Measurements from ENCODE around the gene ATP9B.
A peak's percentile ranks its signal among the peaks of the same experiment; 100 is the strongest.
"Not testable (repeated sequence)": the region's sequence is repeated elsewhere in the genome, so short reads cannot be mapped to it uniquely, and the experiment has no call there.

ATP9B gene

DNA sequence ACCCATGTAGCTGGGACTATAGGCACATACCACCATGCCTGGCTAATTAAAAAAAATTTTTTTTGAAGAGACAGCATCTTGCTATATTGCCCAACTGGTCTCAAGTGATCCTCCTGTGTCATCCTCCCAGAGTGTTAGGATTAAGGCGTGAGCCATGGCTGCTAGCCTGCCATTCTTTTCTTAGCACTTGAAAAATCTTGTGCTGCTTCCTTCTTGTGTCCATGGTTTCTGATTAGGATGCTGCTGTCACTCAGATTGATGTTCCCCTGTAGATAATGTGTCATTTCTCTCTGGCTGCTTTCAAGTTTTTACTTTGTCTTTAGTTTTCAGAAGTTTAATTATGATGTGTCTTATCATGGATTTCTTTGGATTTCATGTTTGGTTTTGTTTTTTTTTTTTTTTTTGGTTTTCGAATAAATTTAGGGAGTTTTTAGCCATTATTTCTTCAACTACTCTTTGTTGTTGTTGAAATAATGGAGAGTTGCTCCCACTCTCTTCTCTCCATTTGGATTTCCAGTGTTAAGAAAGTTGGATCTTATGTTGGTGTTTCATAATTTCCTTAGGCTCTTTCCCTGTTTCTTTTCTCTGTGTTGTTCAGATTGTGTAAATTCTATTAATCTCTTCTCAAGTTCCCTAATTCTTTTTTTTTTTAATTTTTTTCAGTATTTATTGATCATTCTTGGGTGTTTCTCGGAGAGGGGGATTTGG, 2.5 kb downstream of the ATP9B start:
- DNase-seq (ENCODE audit: low read depth): no peak

DNA sequence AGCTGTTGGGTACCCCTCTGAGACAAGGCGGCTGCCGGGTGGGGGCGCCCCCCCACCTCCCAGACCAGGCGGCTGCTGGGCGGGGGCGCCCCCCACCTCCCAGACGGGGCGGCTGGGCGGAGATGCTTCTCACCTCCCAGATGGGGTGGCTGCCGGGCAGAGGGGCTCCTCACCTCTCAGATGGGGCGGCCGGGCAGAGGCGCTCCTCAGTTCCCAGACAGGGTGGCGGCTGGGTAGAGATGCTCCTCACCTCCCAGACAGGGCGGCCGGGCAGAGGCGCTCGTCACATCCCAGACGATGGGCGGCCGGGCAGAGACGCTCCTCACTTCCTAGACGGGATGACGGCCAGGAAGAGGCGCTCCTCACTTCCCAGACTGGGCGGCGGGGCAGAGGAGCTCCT, 3.5 kb downstream of the ATP9B start:
- not testable (repeated sequence) for DNase-seq (ENCODE audit: low read depth)

DNA sequence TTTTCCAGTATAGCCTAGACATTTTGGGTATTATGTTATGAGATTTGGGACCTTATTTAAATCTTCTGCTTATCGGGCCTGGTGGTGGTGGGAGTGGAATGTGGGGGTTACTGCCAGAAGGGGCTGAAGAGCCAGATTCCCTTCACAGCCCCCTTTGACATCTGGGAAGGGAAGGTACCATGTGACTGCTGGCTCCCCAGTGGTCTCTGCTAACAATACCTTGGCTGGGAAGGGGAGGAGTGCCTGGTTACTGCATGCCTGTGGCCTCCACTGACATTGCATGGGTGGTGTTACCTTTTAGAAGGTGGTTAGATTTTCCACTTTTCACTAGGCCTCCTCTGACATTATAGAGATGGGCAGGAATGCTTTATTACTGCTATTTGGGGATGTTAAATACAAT, 8.0 kb downstream of the ATP9B start:
- no peak for DNase-seq (ENCODE audit: low read depth)

DNA sequence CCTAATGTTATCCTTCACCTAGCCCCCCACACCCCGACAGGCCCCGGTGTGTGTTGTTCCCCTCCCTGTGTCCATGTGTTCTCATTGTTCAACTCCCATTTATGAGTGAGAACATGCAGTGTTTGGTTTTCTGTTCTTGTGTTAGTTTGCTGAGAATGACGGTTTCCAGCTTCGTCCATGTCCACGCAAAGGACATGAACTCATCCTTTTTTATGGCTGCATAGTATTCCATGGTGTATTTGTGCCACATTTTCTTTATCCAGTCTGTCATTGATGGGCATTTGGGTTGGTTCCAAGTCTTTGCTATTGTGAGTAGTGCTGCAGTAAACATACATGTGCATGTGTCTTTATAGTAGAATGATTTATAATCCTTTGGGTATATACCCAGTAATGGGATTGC, 9.6 kb downstream of the ATP9B start:
- not testable (repeated sequence) for DNase-seq (ENCODE audit: low read depth)

DNA sequence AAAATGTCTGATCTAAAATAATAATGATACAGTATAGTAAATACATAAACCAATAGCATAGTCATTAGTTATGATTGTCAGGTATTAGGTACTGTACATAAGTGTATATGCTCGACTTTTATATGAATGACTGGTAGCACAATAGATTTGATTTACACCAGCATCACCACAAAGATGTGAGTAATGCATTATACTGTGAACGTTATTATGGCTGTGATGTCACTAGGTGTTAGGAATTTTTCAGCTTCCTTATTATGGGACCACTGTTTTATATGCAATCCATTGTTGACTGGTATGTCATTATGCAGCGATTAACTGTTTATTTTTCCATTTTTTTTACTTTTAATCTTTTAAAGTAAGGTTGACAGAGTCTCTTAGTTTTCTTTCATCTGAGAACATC, 23.7 kb downstream of the ATP9B start:
- DNase-seq (ENCODE audit: low read depth): no peak

DNA sequence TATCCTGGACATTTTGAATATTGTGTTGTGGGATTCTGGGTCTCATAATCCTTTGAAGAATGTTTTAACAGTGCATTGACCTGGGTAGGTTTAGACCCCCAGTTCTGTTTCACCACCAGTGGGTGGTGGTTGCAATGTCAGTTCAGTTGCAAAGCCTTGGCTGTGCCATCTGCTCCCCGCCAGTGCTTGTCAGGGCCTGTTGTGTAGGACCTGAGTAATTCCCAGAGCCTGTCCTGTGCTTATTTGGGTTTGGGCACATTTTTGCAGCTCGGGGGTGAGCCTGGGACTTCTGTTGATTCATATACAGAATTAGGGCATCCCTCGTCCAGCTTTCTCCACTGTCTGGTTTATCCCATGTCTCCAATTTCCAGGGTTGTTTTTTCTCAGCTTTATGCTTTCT, 24.8 kb downstream of the ATP9B start:
- DNase-seq (ENCODE audit: low read depth): no peak

DNA sequence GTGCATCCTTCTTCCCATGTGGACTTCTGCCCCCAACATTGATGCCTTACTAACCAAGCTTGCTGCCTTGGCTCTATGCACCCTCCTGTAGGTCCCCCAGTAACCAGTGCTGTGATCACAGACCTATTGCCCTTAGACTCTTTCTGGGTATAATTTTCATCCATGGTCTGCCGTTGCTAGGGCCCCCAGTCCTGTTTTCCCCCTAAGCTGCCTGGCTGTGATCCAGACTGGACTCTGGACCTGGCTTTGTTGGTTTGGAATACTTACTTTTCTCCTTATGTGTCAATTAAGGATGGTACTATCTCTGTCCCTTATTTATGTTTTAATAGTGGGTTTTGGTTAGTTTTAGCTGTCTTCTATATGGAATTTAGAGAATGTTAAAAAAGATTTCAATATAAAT, 26.0 kb downstream of the ATP9B start:
- DNase-seq (ENCODE audit: low read depth): no peak

DNA sequence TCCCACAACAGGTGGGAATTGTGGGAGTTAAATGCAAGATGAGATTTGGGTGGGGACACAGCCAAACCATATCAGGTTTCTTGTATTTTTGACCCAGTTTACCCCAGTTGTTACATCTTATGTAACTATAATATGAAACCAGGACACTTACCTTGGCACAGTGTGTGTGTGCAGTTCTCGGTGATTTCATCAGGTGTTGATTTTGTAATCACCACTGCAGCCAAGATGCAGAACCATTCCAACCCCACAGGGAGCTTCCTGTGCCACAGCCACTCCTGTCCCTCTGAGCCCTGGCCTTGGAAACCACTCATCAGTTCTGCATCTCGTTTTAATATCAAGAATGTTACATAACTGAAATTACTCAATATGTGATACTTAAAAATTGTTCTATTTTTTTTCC, 31.8 kb downstream of the ATP9B start:
- no peak for DNase-seq (ENCODE audit: low read depth)

DNA sequence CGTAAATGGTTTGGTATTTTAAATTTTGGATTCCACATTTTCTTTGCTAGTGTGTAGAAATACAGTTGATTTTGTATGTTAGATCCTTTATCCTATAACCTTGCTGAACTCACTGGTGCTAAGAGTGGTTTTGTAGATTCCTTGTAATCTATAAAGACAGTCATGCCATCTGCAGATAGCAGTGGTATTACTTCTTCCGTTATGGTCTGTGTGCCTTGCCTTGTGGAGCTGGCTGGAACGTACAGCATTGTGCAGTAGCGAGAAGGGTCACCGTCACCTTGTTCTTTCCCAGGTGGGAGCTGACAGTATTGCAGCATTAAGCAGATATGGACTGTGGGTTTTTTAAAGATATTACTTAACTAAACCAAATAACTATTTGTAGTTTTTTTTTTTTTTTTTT, 33.7 kb downstream of the ATP9B start:
- DNase-seq (ENCODE audit: low read depth): no peak

DNA sequence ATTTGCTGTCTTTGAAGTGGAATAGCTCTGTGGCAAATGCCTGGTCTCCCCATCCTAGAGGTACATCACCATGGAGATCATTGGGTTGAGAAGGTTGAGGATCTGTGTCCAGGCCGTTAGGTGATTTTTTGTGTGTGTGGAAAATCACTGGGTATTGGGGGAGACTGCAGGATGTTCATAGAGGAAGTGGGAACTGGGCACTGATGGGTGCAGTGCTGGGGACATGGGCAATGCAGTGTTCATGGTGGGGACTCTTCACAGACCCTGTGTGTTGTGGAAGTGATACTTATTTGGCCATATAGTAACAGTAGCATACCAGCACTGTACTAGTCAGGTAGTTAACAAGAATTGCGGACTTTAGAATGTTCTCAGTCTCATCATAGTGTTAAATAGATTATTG, 34.9 kb downstream of the ATP9B start:
- no peak for DNase-seq (ENCODE audit: low read depth)

DNA sequence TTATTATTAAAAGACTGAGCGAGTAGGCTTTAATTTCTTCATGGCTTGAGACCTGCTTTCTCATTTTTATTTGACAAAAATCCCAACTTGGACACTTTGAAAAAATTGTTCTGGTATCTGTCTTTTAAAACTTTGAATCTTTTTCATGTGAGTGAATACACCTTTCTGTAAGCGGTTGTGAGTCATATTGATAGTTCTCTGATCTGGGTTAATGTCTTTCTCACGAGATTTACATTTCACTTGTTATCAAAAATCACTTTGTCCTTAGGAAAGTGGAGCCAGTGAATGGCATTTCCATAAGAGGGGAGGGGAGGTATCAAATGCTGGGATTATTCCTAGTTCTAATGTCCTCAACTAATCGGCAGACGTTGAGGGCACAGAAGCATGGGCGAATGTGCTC, 36.3 kb downstream of the ATP9B start:
- no peak for DNase-seq (ENCODE audit: low read depth)

DNA sequence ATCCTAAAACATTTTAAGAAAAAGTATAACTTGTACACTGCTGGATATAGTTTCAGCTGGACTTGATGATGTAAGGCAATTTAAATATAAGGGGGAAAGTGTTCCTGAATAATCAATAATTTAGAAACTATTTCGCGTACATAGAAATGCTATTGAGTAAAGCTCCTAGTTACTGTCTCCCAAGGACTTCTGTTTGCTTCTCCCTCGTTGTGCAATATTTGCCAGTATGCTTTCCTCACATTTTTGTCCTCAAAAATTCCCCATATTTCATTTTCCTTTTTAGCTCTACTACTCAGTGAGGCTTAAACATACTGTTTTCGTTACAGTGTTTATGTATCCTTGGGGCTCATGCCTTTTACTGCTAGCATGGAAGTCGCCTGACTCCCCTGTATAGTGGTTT, 36.9 kb downstream of the ATP9B start:
- no peak for DNase-seq (ENCODE audit: low read depth)

DNA sequence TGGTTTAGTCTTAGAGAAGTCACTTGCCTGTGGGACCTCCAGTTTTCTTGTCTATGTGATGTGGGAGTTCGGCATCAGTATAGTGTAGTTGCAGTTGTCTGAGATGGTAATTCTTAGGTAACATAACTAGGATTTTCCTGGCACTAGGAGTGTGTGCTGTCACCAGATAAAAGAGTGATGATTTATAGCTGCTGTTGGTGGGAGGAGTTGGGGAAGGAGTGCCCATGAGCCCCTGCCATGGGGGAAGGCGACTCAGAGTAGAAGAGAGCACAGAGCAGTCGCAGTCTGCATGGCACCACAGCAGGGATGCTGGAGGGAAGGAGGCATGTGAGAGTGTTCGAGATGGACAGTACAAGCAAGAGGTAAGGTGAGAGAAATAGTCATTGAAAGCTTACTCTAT, 38.7 kb downstream of the ATP9B start:
- DNase-seq (ENCODE audit: low read depth): no peak

DNA sequence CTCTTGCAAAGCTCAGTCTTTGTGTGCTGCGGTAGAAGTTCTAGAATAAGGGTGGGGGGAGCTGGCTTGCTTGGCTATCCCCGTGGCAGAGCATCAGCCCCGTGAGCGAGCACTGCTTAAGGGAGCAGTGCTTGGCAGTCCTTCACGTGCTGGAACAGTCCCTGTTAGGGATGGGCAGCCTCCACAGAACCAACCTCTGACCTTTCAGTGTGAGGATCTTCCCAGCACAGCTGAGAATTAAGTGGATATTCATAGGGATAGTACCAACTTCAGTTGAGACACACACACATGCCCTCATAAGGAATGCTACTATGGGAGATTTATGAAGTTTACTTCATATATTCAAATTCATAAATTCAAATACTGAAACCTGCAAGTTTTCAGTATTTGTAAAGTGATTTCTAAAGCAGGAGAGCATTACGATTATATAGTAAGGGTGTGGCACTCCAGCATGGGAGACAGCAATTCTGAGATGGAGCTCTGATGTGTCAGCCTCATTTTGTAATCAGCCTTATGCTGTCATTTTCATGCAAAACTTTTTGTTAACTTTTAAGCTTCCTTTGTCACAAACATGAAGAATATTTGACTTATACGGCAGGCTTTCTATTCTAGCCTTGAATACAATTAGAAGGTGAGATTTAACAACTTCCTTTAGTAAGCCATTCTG, 39.5 kb downstream of the ATP9B start:
- DNase-seq (ENCODE audit: low read depth): no peak

DNA sequence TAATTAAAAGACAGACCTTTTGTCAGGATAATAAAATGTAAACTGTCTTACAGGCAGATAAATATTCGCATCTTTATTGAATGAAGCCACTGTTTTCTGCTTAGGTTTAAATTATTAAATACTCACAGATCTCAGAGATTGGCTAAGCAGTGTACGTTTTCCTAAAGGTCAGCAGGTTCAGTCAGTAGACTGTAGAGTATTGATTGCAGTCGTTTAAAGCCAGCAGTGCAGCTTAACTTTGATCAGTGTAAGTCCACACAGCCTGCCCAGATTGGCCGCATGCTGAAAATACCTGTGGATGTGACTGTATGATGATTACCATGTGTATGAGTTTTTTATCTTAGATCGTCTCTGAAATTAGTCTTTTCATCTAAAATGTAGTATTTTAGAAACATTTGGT, 42.3 kb downstream of the ATP9B start:
- DNase-seq (ENCODE audit: low read depth): no peak

DNA sequence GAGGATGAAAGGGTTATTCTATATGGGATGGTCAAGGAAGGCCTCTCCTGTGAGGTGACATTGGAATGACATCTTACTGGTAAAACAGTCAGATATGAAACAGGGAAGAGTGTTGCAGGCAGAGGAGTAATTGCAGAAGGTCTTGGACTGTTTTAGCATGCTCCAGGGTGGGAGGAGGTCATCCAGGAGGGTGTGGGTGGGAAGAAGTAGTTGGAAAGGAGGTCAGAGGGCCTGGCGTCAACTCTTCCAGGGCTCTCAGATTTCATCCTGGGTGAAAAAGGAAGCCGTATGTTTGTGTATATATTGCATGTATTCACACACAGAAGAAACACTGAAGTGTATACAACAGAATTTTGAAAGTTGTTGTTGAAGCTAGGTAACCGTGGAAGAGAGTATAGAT, 48.2 kb downstream of the ATP9B start:
- DNase-seq (ENCODE audit: low read depth): peak; percentile 36

DNA sequence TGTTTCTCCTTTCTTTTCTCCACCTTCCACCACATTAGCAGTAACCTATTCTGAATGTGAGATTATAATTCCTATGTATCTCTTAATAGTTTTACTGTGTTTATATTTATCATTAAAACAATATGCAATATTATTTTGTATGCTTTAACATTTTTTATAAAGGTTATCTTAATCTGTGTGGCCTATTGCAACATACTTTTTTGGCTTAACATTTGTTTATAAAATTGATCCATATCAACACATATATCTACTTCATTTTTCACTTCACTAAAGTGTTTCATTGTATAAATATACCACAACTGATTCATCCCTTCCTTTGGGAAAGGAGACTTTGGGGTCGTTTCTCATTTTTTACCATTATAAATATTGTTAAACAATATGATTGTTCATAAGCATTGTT, 48.6 kb downstream of the ATP9B start:
- DNase-seq (ENCODE audit: low read depth): no peak

DNA sequence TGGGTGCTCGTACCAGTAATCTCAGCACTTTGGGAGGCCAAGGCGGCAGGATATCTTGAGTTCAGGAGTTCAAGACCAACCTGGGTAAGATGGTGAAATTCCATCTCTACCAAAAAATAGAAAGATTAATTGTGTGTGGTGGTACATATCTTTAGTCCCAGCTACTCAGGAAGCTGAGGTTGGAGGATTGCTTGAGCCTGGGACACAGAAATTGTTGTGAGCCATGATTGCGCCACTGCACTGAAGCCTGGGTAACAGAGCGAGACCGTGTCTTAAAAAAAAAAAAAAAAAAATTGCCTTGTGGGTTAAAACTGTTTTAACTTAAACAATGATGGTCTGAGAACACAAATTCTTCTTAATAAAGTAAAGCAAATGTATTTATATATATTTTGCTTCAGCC, 49.6 kb downstream of the ATP9B start:
- DNase-seq (ENCODE audit: low read depth): peak; percentile 28

DNA sequence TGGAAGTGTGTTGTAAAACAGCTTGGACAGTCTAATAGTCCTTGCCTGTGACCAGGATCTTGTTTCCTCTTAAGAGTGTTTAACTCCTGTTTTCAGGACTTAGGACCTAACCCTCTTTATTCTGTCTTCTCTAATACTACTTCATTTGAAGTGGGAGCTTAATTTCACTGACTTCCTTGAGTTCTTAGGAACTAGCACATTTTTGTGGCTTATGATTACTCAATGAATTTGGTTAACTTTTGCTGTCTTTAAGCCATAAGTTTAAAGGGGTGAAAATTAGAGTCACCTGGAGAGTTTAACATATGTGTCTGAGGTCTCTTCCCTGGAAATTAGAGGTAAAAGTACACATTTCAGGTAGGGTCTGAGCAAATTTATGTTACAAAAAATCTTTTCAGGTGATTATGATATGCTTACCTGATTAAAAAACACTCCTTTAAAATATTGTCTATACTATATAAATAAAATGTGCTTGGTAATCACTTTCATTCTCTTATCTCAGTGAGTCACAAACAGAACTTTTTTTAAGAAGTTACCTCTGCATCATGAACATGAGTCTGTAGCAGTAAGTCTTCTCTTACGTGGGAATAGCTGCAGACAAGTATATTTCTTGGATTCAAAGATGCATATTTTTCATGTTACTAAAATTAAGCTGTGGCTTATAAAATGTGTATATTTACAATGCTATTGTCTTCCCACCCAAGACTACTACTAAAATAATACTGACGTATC, 52.7 kb downstream of the ATP9B start:
- DNase-seq (ENCODE audit: low read depth): peak; percentile 70

DNA sequence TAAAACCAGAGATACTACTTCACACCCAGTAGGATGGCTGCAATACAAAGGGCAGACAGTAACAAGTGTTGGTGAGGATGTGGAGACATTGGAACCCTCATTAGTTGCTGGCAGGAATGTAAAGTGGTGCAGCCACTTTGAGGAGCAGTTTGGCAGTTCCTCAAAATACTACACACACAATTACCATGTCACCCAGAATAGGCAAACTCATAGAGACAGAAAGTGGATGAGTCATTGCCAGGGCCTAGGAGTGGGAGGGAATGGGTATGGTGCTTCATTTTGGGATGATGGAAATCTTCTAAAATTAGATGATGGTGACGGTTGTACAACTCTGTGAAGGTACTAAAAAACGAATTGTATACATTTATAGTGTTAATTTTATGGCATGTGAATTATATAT, 54.8 kb downstream of the ATP9B start:
- DNase-seq (ENCODE audit: low read depth): no peak

DNA sequence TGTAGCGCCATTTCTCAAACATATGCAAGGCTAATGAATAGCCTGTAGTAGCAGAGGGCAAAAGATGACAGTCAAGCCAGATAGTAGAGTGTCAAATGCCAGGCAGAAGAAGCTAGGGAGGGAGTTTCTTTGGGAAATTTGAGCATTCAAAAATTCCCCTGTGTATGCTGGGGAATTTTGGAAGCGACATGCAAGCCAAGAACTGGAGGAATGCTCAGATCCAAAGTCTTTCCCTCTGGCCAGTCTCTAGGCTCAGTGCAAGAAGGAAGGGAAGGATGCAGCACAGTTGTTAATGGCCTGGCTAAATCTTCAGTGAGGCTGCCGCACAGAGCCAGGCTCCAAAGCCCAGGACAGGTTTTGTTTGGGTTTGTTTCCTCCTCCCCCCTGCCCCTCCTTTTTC, 59.9 kb downstream of the ATP9B start:
- no peak for DNase-seq (ENCODE audit: low read depth)

DNA sequence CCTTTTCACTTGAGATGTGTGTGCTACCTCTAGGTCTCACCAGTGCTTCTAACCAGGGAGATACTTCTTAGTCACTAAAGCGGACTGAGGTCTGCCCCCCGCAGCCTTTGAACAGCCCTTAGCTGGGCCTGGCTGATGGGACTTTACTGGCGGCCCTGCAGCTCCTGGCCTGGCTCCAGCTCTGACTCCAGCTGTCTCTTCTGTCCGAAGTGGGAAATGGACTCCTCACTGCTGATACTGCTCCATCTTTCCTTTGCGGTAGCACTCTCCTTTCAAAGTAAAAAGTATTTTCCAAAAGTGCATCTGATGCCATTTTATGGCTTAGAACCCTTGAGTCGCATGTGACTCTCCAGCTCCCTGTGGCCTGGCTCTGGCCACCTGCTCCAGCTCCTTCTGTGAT, 64.5 kb downstream of the ATP9B start:
- DNase-seq (ENCODE audit: low read depth): no peak

DNA sequence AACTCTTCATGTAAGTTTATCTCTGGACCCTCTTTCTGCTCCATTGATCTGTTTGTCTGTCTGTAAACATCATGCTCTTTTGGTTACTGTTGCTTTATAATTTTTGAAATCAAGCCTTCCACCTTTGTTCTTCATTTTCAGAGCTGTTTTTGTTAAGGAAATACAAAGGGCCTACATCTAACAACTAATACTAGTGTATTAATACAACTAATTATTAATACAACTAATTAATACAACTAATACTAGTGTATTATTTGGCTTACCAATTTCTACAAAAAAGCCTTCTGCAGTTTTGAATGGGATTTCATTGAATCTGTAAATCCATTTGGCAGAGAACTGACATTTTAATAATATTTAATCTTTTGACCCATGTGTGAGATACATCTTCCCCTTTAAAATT, 66.7 kb downstream of the ATP9B start:
- no peak for DNase-seq (ENCODE audit: low read depth)

DNA sequence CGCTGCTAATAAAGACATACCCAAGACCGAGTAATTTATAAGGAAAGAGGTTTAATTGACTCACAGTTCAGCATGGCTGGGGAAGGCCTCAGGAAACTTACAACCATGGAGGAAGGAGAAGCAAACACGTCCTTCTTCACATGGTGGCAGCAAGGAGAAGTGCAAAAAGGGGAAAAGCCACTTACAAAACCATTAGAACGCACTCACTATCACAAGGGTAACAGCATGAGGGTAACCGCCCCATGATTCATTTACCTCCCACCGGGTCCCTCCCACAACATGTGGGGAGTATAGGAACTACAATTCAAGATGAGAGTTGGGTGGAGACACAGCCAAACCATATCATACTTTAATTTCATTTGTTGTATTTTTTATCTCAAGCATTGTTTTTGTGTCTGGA, 67.5 kb downstream of the ATP9B start:
- DNase-seq (ENCODE audit: low read depth): no peak
